LNCaP clone FGC (cell line): ENCODE data around the gene PAK3.
A peak's percentile ranks its signal among the peaks of the same experiment; 100 is the strongest.

Experiments used
- DNase-seq: peaks from one replicate; pipeline ENCODE4 v3.0.0-alpha.2; 2011; ENCODE audit warnings: low read depth
- H3K4me3 ChIP-seq: 2 replicates; pipeline ENCODE4 v1.5.1; 2011; ENCODE audit warnings: mild to moderate bottlenecking, low read depth, low read length, control low read depth
- CTCF ChIP-seq: IDR thresholded peaks from 2 replicates; pipeline ENCODE4 v1.5.1; 2012; ENCODE audit warnings: mild to moderate bottlenecking; ENCODE audit not compliant: control insufficient read depth, insufficient read depth; ENCODE audit errors: extremely low read depth

The PAK3 gene

DNA sequence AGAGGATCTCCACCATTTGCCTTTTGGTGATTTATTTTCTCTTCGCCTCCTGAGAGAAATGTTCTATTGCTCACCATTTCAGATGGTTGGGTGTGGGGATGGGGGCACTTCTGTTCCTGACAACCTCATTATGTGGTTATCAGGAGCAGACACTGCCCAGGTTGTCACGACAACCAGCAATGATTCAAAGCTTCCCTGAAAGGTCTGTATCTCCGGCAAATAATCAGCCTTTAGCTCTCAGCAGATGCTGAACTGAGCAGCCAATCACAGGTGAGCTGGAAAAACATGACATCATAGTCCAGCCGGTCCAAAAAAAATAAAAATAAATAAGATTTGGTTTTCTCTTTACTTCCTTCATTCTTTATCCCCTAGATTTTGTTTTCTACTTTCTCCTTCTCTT, 5.5 kb upstream of the PAK3 start:
- DNase-seq: no peak
- H3K4me3 ChIP-seq: no peak overlapping the region
- TF ChIP-seq CTCF: no peak

- DNase-seq: no peak
- H3K4me3 ChIP-seq: no peak overlapping the region
- TF ChIP-seq CTCF: peak; percentile 66
Observed at GRCh38 chrX:111098874-111099273, 2.9 kb downstream of the PAK3 start.

DNA sequence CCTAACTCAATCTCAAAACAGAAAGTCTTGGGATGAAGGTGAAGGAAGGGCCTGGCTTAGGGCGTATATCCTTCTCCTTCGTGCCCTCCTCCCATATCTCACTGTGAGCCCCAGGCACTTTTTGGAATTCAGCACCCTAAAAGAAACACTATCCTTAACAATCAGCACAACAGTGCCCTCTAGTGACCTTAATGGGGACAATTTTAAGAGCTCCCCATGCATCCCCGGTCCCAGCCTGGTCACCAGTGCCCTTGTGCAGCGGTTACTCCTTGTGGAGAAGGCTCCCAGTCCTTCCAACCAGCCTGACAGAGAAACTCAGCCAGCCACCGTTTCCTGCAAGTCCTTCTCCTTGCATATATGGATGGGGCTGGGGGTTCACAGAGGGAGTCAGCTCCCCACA, 4.2 kb downstream of the PAK3 start:
- DNase-seq: no peak
- peak; percentile 43 for TF ChIP-seq CTCF
- H3K4me3 ChIP-seq: no peak overlapping the region

DNA sequence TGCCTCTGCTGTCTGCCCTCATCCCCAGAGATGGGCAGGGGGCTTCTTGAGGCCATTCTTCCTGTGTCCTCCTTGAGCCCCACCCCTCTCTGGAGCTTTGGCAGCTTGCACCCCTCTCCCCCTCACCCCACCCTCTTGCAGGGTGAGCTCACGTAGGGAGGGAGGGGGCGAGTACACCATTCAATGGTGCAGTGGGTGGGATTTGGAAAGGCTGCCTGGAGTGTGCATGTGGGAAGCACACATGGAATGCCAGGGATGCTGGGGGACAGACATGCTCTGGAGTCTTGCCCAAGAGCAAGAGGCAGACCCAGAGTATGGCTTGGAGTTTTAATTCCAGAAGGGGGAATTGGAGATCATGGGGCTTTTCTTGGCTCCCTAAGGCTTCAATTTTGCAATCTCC, 5.6 kb downstream of the PAK3 start:
- DNase-seq: no peak
- H3K4me3 ChIP-seq: no peak overlapping the region
- TF ChIP-seq CTCF: no peak

DNA sequence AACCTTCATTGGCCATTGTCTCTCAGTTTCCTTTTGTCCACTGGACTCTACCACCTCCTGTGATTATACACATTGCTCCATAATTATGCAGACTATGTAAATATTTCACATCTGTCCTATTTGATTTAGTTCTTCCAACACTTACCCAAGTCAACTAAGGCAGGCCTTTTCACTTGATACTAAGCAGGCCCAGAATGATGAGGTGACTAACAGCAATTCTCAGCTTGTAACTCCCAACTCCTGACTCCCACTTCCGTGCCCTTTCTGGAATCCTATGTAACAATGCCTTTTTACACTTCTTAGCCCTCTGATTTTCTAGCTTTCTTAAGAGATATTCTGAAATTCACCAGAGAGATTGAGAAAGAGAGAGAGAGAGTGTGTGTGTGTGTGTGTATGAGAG, 6.6 kb downstream of the PAK3 start:
- DNase-seq: no peak
- no peak for TF ChIP-seq CTCF

DNA sequence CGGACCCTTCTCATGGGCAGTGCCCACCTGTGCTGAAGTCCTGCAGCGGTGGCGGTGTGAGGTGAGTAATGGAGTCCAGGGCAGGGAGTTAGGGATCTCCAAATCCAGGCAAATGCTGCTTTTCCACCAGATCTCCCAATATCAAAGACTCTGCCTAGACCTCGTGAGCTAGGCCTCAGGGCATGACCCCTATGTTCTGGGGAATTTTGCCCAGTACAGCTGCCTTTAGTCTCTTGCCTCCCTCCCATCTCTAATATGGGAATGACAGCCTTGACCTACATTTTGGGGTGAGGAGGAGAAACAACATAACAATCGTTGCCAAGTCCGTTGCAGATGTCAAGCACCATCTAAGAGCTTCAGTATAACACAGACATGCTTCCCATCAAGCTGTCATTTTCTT, 7.3 kb downstream of the PAK3 start:
- H3K4me3 ChIP-seq: no peak overlapping the region
- no peak for DNase-seq
- no peak for TF ChIP-seq CTCF

More for the DNA sequence above, 6.6 kb downstream of the PAK3 start:
- H3K4me3 ChIP-seq: no peak overlapping the region

GRCh38 chrX:111110098-111110775, 14.2 kb downstream of the PAK3 start:
- no peak for DNase-seq
- TF ChIP-seq CTCF: no peak
- no peak overlapping the region for H3K4me3 ChIP-seq
